Peyer's patch (tissue), 4 donors: Measurements from ENCODE around the gene ATP2A2.

Experiments
- POLR2A ChIP-seq, 2 donors: fragments of 450-650 bp; IDR thresholded peaks; one replicate each; pipeline ENCODE4 v1.5.1; 2017; ENCODE audit warnings: antibody characterized with exemption in 2 of 2, mild to moderate bottlenecking in 2 of 2, moderate library complexity in 2 of 2
- TF ChIP-seq, protein P1 (sequence below), 6 experiments: fragments of 450-650 bp in 4 of 6; fragments of 200-600 bp in 2 of 6; sonication (generic) in 1 of 6; IDR thresholded peaks; one replicate each; pipeline ENCODE4 v1.5.1; 2017 to 2019; ENCODE audit warnings: antibody characterized with exemption in 6 of 6, mild to moderate bottlenecking in 3 of 6, moderate library complexity in 1 of 6

DNA sequence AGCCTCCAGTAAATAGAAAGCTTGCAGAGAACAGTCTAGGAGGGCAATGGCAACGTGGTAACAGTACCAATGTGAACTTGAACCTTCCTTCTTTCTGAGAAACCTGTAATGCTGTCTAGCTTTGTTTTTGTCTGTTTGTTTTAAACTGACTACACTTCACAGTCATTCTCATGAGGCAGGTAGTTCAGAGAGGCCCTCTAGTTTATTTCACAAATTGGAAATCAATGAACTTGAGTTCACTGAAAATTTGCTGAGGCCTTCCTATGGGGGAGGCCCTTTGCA is 2.9 kb upstream of the ATP2A2 start:
- TF ChIP-seq POLR2A (IDR thresholded peaks at IDR 0.05): no peak
- TF ChIP-seq, protein P1, sequence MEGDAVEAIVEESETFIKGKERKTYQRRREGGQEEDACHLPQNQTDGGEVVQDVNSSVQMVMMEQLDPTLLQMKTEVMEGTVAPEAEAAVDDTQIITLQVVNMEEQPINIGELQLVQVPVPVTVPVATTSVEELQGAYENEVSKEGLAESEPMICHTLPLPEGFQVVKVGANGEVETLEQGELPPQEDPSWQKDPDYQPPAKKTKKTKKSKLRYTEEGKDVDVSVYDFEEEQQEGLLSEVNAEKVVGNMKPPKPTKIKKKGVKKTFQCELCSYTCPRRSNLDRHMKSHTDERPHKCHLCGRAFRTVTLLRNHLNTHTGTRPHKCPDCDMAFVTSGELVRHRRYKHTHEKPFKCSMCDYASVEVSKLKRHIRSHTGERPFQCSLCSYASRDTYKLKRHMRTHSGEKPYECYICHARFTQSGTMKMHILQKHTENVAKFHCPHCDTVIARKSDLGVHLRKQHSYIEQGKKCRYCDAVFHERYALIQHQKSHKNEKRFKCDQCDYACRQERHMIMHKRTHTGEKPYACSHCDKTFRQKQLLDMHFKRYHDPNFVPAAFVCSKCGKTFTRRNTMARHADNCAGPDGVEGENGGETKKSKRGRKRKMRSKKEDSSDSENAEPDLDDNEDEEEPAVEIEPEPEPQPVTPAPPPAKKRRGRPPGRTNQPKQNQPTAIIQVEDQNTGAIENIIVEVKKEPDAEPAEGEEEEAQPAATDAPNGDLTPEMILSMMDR (IDR thresholded peaks at IDR 0.05): no peak
